Stomach (tissue), 9 donors: ENCODE measurements around the gene RLF. TPM values are rescaled to one million over a fixed set of nuclear protein-coding genes. Genes with fewer than 3 reads are reported as not detected.

Experiments used
- DNase-seq, 2 donors: peaks; one replicate each; pipeline versions ENCODE4 v3.0.0 to v3.0.0-alpha.2; 2013 to 2019
- H3K27ac ChIP-seq, 5 donors: fragments of 200-600 bp in 4 of 5; sonication (generic) in 4 of 5; one replicate each; pipeline ENCODE4 v1.5.1; 2013 to 2019; ENCODE audit warnings: mild to moderate bottlenecking in 1 of 5, moderate library complexity in 1 of 5
- H3K27me3 ChIP-seq, 3 donors: fragments of 200-600 bp; sonication (generic); one replicate each; pipeline ENCODE4 v1.5.1; 2017 to 2019; ENCODE audit warnings: mixed run types in 1 of 3
- H3K36me3 ChIP-seq, 4 donors: fragments of 200-600 bp; sonication (generic); 1 replicate in 3 of 4; 2 replicates in 1 of 4; pipeline ENCODE4 v1.5.1; 2016 to 2019
- H3K4me1 ChIP-seq, 4 donors: fragments of 200-600 bp; sonication (generic); one replicate each; pipeline ENCODE4 v1.5.1; 2016 to 2019
- H3K4me3 ChIP-seq, 4 donors: fragments of 200-600 bp; sonication (generic) in 3 of 4; one replicate each; pipeline ENCODE4 v1.5.1; 2016 to 2019; ENCODE audit warnings: mild to moderate bottlenecking in 1 of 4
- H3K9me3 ChIP-seq, 4 donors: fragments of 200-600 bp; sonication (generic); one replicate each; pipeline ENCODE4 v1.5.1; 2016 to 2019
- EP300 ChIP-seq: sonication (generic); formaldehyde crosslinking; IDR thresholded peaks from one replicate; pipeline ENCODE4 v1.6.1; 2017; ENCODE audit warnings: antibody characterized with exemption
- POLR2A ChIP-seq, 4 donors: fragments of 450-650 bp; IDR thresholded peaks; one replicate each; pipeline ENCODE4 v1.6.1; 2016; ENCODE audit warnings: antibody characterized with exemption in 4 of 4, control low read depth in 2 of 4, mild to moderate bottlenecking in 1 of 4, moderate library complexity in 1 of 4
- POLR2AphosphoS5 ChIP-seq, 3 donors: sonication (generic); formaldehyde crosslinking; IDR thresholded peaks; one replicate each; pipeline ENCODE4 v1.6.1; 2016; ENCODE audit warnings: antibody characterized with exemption in 3 of 3
- WGBS, 5 donors: extraction: QIAGEN DNeasy Blood & Tissue Kit in 3 of 5; methylation state at CpG; one replicate each; pipeline versions ENCODE4 v1.1.5 to v1.1.7; 2013 to 2018; 5-methylcytosine and 5-hydroxymethylcytosine counted together
- intact Hi-C: fragments of 100-400 bp; cut with DNase I; formaldehyde crosslinking; loops from one replicate; pipeline ENCODE4 v1.15.1; 2023; ENCODE audit warnings: low total_unique reads
- polyA plus RNA-seq, 3 donors: library from polyadenylated mRNA; stranded (reverse); fragments of 200-250 nt; gene quantifications; one replicate each; pipeline ENCODE4 v1.2.3, GENCODE V29; 2013
- total RNA-seq, 5 donors: library from RNA; depleted of rRNA; stranded (reverse); fragments of >200 nt; gene quantifications; one replicate each; pipeline versions ENCODE4 v1.1.0 to v1.2.3, GENCODE V29; 2014 to 2016
- TF ChIP-seq, protein P1 (sequence below), 7 experiments: fragments of 450-650 bp in 4 of 7; fragments of 200-600 bp in 3 of 7; sonication (generic) in 3 of 7; IDR thresholded peaks; one replicate each; pipeline ENCODE4 v1.5.1; 2016 to 2019; ENCODE audit warnings: antibody characterized with exemption in 7 of 7, control low read depth in 2 of 7, mild to moderate bottlenecking in 1 of 7
- donor health status: healthy with polysubstance abuse.
- donor health status: Bipolar disorder and iron deficiency.
- donor health status: healthy.

Gene RLF
- total and polyA plus RNA-seq, 8 donors, result 3.1 to 38.7 (median 14.6) TPM

DNA sequence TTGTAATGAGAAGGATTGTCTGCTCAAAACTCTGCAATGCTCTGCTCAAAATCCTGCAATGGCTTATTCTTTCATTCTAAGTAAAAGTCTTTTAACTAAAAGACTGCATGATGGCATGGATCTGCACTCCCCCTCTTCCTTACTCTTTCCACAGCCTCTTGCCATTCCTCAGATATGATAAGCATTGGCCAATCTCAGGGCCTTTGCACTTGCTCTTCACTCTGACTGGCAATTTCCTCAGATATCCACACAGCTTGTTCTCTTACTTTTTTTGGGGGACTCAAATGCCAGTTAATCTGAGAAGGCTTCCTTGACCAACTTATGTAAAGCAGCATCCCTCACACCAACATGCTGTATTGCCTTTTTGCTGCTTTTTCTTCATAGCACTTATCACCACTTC lies 94.0 kb downstream of the RLF start:
- H3K4me1 ChIP-seq, result peaks cover 18 to 41% (median 33%) of the 10 kb centered on the region in 4 donors
- TF ChIP-seq POLR2AphosphoS5 (IDR thresholded peaks at IDR 0.05) (no peak), POLR2A (IDR thresholded peaks at IDR 0.05) (no peak), EP300 (no peak)
- TF ChIP-seq, protein P1, sequence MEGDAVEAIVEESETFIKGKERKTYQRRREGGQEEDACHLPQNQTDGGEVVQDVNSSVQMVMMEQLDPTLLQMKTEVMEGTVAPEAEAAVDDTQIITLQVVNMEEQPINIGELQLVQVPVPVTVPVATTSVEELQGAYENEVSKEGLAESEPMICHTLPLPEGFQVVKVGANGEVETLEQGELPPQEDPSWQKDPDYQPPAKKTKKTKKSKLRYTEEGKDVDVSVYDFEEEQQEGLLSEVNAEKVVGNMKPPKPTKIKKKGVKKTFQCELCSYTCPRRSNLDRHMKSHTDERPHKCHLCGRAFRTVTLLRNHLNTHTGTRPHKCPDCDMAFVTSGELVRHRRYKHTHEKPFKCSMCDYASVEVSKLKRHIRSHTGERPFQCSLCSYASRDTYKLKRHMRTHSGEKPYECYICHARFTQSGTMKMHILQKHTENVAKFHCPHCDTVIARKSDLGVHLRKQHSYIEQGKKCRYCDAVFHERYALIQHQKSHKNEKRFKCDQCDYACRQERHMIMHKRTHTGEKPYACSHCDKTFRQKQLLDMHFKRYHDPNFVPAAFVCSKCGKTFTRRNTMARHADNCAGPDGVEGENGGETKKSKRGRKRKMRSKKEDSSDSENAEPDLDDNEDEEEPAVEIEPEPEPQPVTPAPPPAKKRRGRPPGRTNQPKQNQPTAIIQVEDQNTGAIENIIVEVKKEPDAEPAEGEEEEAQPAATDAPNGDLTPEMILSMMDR (IDR thresholded peaks at IDR 0.05), result no peak
- H3K36me3 ChIP-seq, result peaks cover 0 to 2% (median 2%) of the 10 kb centered on the region in 4 donors
- no peaks in the 10 kb centered on the region for H3K27me3 ChIP-seq
- no peak overlapping the region for H3K27ac ChIP-seq
- no peaks in the 10 kb centered on the region for H3K9me3 ChIP-seq
- no peak for DNase-seq
- H3K4me3 ChIP-seq, result no peak overlapping the region
- intact Hi-C loops, result no loop called here

DNA sequence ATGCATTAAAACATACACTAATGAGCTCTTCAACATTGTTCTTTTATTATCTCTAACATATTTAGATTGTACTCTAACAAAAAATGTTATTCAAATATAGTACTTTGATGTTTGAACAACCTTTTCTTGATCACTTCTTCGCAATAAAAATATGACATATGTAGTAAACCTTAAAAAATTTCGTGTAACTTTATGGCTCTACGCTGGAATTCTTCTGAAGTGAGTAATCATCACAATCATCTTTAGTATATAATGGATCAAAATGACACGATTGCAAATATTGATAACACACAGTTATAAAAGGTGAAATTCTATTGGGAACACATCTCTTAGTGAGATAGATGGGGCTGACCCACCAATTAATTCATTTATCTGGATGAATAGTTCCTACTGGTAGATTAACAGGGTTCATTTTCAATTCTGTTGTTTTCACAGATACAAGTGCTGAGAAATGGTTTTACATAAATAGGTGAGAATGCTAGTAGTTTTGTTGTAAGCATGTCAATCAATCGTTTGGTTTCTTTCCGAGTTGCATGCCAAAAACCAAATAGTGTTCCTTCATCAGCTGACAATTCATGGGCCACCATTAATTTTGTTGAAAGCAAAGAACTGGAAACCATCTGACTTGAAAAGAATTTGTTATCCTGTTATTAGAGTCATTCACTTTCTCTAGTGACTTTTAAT lies 95.4 kb downstream of the RLF start:
- no peaks in the 10 kb centered on the region for H3K9me3 ChIP-seq
- no peaks in the 10 kb centered on the region for H3K27me3 ChIP-seq
- H3K27ac ChIP-seq, result peak overlapping the region in 4 of 5 donors; percentile 96 to 98 (median 96)
- WGBS, 5 donors, result 51 to 63% (median 56%) methylated on average over 6 of the region's 6 CpGs
- intact Hi-C loops, result no loop called here
- H3K4me3 ChIP-seq, result peak overlapping the region; percentile 72 to 94 (median 86)
- H3K36me3 ChIP-seq, result peaks cover 9 to 15% (median 15%) of the 10 kb centered on the region in 4 donors
- DNase-seq, result no peak
- peaks cover 18 to 54% (median 40%) of the 10 kb centered on the region in 4 donors for H3K4me1 ChIP-seq
- TF ChIP-seq, protein P1 (IDR thresholded peaks at IDR 0.05), result no peak
- TF ChIP-seq POLR2AphosphoS5 (IDR thresholded peaks at IDR 0.05) (no peak), EP300 (no peak), POLR2A (IDR thresholded peaks at IDR 0.05) (no peak)

DNA sequence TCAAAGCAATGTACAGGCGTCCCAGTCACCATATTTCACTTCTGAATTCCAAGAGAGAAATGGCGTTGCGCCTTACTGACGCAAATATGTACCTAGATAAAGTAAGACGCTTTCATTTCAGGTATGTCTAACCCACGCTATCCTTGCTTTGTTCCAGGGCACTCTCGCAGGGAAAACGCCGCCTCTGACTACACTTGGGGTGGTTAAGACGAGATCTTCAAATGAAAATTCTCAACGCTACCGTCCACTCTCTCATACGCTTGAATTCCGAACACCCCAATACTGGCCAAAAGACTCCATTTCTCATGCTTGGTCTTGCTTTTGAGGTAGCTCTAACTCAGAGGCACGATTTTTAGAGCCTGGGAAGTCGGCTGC lies 96.1 kb downstream of the RLF start:
- TF ChIP-seq POLR2A (IDR thresholded peaks at IDR 0.05), result no peak
- no peak for TF ChIP-seq EP300
- TF ChIP-seq, protein P1 (IDR thresholded peaks at IDR 0.05), result no peak
- no peak for TF ChIP-seq POLR2AphosphoS5 (IDR thresholded peaks at IDR 0.05)
- Histone ChIP-seq H3K36me3 (peaks cover 13 to 23% (median 22%) of the 10 kb centered on the region in 4 donors), H3K9me3 (no peaks in the 10 kb centered on the region), H3K27me3 (no peaks in the 10 kb centered on the region), H3K27ac (peak overlapping the region; percentile 86 to 98 (median 96)), H3K4me3 (peak overlapping the region; percentile 72 to 94 (median 86)), H3K4me1 (peaks cover 18 to 61% (median 43%) of the 10 kb centered on the region in 4 donors)
- intact Hi-C loops, result no loop called here
- DNase-seq, result peak in 1 of 2 donors; percentile 34
- WGBS, 5 donors, result 0 to 1% (median 0%) methylated on average over 16 of the region's 16 CpGs

DNA sequence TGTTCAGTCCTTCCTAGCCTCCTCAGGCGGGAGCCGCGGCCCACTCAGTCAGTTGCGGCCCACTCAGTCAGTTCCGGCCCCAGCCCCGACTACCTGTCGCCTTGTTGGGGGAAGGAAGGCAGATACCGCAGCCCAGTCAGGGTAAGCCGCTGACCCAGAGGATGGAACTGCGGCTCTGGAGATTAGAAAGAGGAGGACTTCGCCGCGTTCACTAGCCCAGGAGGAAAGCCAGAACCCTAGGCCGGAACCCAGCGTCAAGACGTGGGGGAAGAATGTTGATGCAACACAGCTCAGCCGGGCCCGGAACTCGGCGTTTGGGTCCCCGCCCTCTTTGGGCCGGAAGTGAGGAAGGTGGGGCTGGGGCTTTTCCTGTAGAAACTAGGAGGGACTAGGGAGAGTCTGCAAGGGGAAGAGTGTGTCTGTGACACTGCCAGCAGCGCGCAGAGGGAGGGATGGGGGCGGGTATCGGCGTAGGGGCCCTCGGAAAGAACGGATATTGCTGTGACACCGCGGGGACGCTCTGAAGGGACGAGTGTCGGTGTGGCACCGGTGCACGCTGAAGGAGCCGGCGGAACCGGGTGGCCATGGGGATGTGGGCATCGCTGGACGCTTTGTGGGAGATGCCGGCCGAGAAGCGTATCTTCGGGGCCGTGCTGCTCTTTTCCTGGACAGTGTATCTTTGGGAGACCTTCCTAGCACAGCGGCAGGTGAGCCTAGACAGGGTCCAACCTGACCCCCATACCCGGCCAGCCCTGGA lies 96.7 kb downstream of the RLF start, which contains the start of gene ZMPSTE24:
Gene ZMPSTE24 (plus strand): TSS at position 549 of the 757 bp plus-strand sequence. CDS start 36 bp downstream, at position 585.
- Histone ChIP-seq H3K9me3 (no peaks in the 10 kb centered on the region), H3K27ac (peak within 1 kb of the TSS; percentile 86 to 98 (median 96)), H3K4me3 (peak within 1 kb of the TSS; percentile 72 to 94 (median 86)), H3K4me1 (peaks cover 18 to 66% (median 46%) of the 10 kb centered on the region in 4 donors), H3K36me3 (peaks cover 13 to 28% (median 28%) of the 10 kb centered on the region in 4 donors), H3K27me3 (no peaks in the 10 kb centered on the region)
- DNase-seq, result peak; percentile 96 to 98
- 0% methylated on average over 40 to 48 of the region's 48 CpGs for WGBS, 5 donors
- intact Hi-C loops, result no loop called here
- TF ChIP-seq POLR2AphosphoS5 (IDR thresholded peaks at IDR 0.05), result peak; percentile 54 to 82 (median 70)
- TF ChIP-seq, protein P1 (IDR thresholded peaks at IDR 0.05), result no peak
- no peak for TF ChIP-seq EP300
